Medulla oblongata (tissue), 1 donor: Measurements from ENCODE around the gene GABRG3.

ENCODE experiments used
- DNase-seq: peaks from one replicate; pipeline ENCODE4 v3.0.0-alpha.2; 2015; ENCODE audit errors: extremely low spot score

Gene GABRG3

GRCh38 chr15:27463525-27464088 lies 492.6 kb downstream of the GABRG3 start:
- DNase-seq: no peak

GRCh38 chr15:27464941-27465612 lies 494.1 kb downstream of the GABRG3 start:
- no peak for DNase-seq

GRCh38 chr15:27466758-27467157 lies 495.8 kb downstream of the GABRG3 start:
- DNase-seq: no peak

GRCh38 chr15:27468151-27468591 lies 497.2 kb downstream of the GABRG3 start:
- DNase-seq: no peak

GRCh38 chr15:27473845-27474244 lies 502.9 kb downstream of the GABRG3 start:
- DNase-seq: no peak

GRCh38 chr15:27475395-27475794 lies 504.4 kb downstream of the GABRG3 start:
- no peak for DNase-seq

GRCh38 chr15:27479296-27480140 lies 508.5 kb downstream of the GABRG3 start:
- peak; percentile 14 for DNase-seq

GRCh38 chr15:27480141-27480530 lies 509.2 kb downstream of the GABRG3 start:
- no peak for DNase-seq

GRCh38 chr15:27480642-27481041 lies 509.7 kb downstream of the GABRG3 start:
- no peak for DNase-seq

GRCh38 chr15:27481768-27482167 lies 510.8 kb downstream of the GABRG3 start:
- DNase-seq: no peak

- no peak for DNase-seq
Measured at GRCh38 chr15:27482287-27482686, 511.3 kb downstream of the GABRG3 start.

GRCh38 chr15:27483124-27483523 lies 512.1 kb downstream of the GABRG3 start:
- no peak for DNase-seq

GRCh38 chr15:27485265-27485664 lies 514.3 kb downstream of the GABRG3 start:
- DNase-seq: no peak

GRCh38 chr15:27486051-27486450 lies 515.1 kb downstream of the GABRG3 start:
- DNase-seq: no peak

- no peak for DNase-seq
Measured at GRCh38 chr15:27486683-27487647, 516.0 kb downstream of the GABRG3 start.

GRCh38 chr15:27487846-27488245 lies 516.9 kb downstream of the GABRG3 start:
- no peak for DNase-seq

- DNase-seq: peak; percentile 10
Measured at GRCh38 chr15:27490867-27491595, 520.0 kb downstream of the GABRG3 start.

GRCh38 chr15:27491666-27492621 lies 521.0 kb downstream of the GABRG3 start:
- peak; percentile 85 for DNase-seq

- DNase-seq: no peak
Measured at GRCh38 chr15:27495963-27496459, 525.0 kb downstream of the GABRG3 start.

GRCh38 chr15:27498700-27499099 lies 527.7 kb downstream of the GABRG3 start:
- DNase-seq: no peak
